Loucy (cell line): ENCODE measurements around the gene FAM98A.

Experiments used
- EZH2phosphoT487 ChIP-seq: fragments of 200-600 bp; IDR thresholded peaks from 2 replicates; pipeline ENCODE4 v1.6.1; 2018; ENCODE audit warnings: antibody characterized with exemption, mild to moderate bottlenecking, moderate library complexity, borderline replicate concordance
- TF ChIP-seq, protein P1 (sequence below): fragments of 200-600 bp; sonication (generic); conservative IDR thresholded peaks from 2 replicates; pipeline ENCODE4 v1.5.1; 2014; ENCODE audit warnings: mild to moderate bottlenecking, antibody characterized with exemption, low read length

- TF ChIP-seq, protein P1, sequence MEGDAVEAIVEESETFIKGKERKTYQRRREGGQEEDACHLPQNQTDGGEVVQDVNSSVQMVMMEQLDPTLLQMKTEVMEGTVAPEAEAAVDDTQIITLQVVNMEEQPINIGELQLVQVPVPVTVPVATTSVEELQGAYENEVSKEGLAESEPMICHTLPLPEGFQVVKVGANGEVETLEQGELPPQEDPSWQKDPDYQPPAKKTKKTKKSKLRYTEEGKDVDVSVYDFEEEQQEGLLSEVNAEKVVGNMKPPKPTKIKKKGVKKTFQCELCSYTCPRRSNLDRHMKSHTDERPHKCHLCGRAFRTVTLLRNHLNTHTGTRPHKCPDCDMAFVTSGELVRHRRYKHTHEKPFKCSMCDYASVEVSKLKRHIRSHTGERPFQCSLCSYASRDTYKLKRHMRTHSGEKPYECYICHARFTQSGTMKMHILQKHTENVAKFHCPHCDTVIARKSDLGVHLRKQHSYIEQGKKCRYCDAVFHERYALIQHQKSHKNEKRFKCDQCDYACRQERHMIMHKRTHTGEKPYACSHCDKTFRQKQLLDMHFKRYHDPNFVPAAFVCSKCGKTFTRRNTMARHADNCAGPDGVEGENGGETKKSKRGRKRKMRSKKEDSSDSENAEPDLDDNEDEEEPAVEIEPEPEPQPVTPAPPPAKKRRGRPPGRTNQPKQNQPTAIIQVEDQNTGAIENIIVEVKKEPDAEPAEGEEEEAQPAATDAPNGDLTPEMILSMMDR: no peak
- TF ChIP-seq EZH2phosphoT487: no peak
Observed at GRCh38 chr2:33634261-33634910, 35.3 kb upstream of the FAM98A start.
